ENCODE data around the gene FHDC1.
A peak's percentile ranks its signal among the peaks of the same experiment; 100 is the strongest.

Gene FHDC1

DNA sequence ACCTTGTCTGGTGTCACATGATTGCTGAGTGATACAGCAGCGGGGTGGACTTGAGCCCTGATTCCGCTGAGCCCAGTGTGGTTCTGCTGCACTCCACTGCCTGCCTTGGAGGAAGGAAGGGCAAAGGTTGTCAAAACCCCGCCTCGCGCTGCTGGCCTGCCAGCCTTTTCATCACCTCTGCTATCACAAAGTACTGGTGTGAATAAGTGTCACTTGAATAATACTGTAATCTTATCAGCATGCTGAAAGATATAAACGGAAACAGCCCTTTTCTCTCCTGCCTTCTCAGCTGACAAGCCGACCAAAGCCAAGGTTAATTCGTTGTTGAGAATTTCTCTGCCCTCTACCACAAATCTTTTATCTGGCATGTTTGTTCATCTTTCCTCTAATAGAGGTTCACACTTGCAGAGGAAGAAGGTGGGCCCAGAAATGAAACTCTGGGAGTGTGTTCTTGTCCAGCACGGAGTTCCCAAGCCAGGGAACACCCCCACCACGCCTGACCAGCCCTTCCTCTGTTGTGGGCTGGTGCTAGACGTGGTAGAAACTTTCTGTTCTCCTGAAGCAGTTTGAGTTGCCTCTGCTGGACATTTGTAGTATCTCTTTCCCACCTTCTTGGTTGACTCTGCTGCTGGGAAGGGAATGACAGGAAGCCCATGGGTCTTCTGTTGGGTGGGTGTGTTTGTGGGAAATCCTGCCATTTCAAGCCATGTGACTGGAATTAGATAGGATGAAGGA lies 21.5 kb downstream of the FHDC1 start:
- no peak for DNase-seq (ENCODE audit: low read depth)

DNA sequence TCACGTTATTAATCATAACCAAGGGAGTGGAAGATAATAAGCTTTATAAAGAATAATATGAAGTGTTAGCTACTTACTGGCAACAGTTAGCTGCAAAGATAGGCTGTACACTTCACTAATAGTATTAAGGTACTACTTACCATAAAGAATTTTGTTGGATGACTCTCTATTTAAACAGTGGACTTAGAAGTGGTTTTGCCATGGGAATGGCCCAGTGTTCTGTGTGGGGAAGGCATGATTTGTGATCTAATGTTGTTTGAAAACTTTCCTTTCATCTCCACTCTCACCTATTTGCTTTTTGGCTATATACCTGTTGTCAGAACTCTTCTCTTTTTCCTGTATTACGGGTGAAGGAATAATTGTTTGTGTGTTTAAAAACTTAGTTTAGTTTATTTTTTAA lies 23.0 kb downstream of the FHDC1 start:
- DNase-seq (ENCODE audit: low read depth): no peak

DNA sequence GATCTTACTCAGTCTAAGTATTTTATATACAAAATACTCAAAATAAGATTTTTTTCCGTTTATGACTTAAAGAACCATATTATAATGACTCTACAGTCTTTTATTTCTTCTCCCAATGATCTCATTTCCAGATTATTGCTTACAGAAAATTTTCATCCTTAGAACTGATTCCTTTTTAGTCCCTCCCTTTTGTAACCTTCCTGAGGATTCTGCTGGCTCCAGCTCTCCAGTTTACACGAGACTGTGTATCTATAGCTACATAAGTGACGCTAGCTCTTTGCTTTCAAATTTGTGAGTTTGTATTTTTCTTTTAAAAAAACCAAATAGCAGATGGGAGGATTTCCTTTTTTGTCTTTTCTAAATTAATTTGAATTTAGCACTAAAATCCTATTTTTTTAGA lies 24.0 kb downstream of the FHDC1 start:
- DNase-seq (ENCODE audit: low read depth): no peak

DNA sequence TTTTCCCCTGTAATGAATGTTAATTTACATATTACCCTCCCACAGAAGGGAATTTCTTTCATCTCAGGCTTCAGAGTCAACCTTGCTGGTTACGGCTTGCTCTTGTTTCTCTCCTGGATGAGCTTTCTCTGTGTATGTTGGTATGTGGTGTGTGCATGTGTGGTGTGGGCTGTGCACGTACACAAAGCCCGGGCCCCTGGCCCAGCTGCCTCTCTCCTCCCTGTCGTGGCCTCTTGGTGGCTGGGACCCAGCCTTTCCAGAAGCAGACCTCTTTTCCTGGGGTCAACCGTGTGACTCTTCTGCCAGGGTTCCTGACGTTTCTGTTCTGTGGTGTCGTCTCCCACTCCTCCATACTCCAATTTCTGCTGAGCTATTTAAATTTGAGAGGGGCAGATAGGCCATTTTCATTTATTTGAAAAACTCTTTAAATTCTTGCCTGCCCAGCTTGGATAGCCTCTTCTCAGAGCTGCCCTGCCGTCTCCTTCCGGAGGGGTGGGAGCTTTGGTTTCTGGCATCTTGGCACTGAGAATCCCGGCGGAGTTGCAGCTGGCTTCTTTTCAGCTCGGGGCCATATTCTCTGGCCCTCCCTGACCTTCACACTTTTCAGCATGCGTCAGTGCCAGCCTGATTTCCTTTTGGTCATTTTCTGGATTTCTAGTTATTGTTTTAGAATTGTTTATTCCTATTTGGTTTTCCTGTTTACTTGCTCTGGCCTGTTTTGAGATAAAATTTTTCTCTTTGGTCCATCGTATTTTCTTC lies 25.1 kb downstream of the FHDC1 start:
- DNase-seq (ENCODE audit: low read depth): no peak

DNA sequence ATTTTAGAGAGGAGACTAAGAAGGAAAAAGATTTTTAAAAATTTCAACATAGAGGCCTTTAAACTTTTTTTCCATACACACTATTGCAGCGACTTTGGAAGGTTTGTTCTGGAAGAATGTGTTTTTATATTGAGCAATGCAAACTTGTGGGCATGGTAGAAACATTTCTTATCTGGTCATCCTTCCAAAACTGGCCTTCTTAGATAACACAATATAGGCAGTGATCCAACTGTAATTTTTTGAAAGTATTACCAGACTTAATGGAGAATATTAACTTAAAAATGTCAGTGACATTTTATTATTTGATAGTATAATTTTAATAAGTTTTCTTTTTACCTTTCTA lies 25.6 kb downstream of the FHDC1 start:
- no peak for DNase-seq (ENCODE audit: low read depth)

DNA sequence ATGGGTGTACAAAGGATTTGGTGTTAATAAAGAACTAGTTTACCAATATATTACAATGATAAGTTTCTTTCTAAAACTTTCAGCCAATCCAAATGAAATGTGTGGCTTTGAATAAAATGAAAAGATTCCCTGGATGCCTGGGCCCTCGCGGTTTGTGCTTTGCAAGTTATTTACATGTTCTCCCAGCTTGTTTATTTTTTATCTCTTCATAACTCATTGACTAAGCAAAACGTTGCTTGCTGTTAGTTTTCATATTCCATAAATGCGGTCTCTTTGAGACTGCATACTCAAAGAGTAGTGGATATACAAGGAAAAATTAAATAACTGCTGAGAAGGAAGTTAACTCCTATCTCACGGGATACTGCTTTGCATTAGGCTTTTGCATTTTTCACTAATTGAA lies 26.0 kb downstream of the FHDC1 start:
- no peak for DNase-seq (ENCODE audit: low read depth)

DNA sequence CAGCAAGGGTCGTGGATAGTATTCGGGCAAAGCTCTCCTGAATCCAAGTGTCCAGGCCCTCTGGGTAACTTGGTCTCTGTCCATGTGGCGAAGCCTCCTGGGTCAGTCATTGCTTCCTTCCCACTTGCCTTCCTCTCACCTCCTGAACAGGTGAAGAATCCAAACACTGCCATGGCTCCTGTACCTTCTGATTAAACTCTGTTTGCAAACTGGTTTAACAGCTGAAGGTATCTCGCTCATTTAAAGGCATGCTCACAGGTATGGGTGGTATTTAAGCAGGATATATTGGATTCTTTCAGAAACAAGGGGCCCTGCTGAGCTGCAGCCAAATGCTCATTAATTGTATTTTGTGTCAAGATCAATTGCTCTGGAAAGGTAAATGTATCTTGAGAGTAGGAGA lies 28.2 kb downstream of the FHDC1 start:
- no peak for DNase-seq (ENCODE audit: low read depth)

DNA sequence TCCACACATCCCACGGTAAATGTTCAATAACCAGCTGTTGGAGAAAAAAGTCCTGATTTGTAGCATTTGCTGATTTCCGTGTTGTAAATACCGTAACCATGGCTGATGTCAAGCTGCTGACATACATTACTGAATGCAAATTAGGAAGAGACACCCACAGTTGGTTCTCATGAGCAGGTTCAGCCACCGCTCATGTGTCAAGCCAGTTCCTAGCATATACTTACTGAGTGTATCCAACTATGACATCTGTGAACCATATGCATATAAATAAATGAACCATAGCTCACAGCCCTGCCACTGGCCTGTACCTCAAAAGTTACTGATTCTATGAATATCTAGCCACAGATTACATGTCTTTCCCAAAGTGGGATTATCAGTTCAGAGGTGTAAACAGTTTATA lies 29.5 kb downstream of the FHDC1 start:
- DNase-seq (ENCODE audit: low read depth): no peak

DNA sequence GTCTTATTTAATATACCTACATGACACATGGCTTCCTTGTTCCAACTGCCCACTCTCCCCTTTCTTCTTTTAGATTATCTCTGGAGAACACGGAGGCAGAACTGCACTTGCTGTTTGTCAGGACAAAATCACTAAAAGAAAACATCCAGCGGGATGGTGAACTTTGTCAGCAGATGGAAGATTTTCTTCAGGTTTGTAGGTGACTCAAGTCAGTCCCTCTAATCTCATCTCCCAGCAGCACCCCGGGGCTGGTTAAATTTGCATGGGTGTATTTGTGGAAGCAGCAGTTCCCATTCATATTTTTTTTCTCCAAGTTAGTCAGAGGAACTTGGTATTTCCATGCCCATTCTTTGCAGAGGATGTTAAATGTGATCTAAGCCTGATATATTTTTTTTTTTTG lies 31.8 kb downstream of the FHDC1 start:
- DNase-seq (ENCODE audit: low read depth): no peak

DNA sequence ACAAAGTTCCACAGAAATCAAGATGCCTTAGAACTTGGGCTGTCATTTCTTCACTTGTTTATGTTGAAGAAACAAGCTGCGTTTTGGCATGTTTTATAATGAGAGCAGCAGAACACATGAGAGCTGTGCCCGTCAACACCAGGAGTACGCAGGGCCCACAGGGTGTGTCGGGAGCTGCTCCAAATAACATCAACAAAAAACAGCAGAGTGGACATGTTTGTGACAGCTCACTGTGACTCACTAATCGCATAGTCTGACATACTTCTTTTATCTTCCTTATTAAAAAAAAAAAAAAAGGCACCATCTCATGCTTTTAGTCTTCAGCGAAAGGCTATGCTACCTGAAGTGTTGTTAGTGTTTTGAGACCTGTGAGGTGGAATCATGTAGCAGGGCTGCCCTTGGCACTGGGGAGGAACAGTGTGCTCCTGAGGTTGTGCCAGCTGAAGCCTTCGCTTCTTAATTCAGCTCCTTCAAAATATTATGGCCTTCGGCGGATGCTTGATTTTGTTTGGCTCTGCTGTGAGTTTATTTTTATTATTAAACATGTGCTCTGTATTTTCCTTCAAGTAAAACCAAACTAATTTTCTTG lies 32.8 kb downstream of the FHDC1 start:
- no peak for DNase-seq (ENCODE audit: low read depth)

DNA sequence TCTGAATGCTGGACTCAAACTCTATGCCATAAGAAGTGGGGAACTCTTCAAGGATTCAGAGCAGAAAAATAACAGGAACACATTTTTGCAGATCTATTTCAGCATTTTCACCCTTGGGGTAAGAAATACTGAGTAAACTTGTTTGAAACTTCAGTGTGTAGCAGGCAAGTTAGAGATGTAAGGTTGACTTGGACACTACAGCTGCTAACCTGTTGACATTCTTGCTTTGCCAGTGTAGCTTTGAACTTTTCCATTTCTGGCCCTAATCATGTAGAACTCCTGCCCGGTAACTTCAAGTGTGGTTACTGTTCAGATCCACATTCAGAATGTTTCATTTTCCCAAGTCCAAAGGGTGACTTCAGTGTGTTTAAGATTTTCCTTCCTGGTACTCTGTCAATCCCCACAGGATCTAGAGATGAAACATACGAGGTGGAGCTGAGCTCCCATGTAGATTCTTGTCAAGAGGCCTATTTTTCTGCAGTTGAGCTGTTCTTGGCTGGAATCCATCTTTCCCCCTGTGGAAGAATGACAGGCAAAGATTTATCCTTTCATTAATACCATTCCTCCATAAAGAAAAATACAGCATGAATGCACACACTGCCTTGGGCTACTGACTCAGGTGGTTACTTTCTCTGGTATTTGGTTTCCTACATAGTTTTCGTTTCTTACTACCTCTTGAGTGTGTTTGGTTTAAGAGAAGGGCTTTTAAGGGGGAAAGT lies 34.1 kb downstream of the FHDC1 start:
- no peak for DNase-seq (ENCODE audit: low read depth)

DNA sequence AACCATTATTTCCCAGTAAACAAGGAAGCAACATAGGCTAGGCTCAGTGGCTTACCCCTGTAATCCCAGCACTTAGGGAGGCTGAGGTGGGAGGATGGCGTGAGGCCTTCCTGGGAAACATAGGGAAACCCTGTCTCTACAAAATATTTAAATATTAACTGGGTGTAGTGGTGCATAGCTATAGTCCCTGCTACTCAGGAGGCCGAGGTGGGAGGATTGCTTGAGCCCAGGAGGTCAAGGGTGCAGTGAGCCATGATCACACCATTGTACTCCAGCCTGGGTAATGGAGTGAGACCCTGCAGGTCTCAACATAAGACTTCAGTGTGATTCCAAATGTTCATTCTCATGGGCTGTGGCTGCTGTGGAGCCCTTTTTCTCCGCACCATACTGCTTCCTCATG lies 34.9 kb downstream of the FHDC1 start:
- DNase-seq (ENCODE audit: low read depth): no peak

DNA sequence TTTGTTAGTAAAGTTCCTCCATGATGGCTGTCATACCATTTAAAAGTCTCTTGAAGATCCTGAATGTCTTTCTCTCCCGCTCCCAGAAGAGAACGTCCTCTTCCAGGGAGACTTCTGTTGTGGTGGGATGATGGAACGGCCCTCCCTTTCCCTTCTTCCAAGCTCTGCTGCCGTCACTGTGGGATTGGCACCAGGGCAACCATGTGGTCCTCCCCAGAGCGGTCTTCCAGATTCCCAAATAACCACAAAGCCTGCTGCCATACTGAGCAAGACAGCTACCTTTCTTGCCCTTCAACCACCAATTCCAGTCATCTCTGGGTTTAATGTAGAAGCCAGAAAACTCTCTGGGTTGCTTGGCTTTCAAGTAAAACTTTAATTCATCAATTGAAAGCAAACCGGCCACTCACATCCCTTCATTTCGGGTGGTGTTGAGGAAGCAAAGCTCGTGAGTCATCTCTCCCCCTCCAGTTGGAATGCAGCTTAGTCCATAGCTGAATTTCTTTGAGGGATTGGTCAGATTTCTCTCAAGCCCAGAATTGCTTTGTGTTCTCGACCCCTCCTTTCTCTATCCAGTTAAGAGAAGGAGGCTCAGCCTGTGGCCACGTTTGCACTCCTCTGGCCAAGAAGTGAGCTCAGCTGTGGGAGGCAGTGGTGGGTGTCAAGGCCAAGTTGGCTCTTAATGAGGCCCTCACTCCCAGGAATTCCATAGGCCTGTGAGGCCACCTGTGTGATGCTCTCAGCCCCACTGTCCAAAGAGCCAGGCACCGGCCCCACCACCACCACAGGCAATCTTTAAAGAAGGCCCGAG lies 36.9 kb downstream of the FHDC1 start:
- peak; percentile 80 for DNase-seq (ENCODE audit: low read depth)

DNA sequence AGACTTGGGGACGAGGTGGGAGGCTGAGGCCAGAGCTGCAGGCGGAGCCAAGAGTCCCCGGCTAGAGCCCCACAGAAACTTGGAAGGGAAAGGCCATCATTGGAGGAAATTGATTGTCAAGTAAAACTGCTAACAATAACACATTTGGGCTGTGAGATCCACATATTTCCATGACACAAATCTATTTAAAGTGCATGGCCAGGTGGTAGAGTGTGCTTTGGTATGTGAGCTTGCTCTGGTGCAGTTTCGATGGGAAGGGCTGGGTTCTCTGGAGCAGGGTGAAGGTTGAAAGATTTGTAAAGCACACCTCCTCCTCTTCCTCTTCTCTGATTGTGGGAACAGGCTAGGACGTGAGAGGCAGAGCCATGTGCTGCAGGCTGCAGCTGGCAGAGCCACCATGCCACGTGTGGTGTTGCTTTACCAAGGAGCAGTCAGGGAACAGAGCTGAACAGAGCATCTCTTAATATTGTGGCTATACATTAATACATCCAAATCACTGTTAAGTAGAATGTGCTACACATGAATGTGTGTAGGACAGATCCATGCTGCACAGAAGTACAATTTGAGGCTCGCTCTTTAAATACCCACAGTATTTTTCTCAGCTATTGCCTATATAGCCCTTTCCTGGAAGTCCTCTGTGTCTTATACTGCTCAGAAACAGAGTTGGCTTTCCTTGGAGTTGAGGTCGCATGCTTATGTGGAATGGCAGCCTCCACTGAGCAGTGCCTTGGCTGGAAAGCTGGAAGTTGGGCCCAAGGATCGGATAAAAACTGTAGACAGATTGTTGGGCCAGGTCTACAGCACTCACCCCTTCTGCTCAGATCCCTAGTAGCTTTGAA lies 37.7 kb downstream of the FHDC1 start:
- DNase-seq (ENCODE audit: low read depth): no peak

DNA sequence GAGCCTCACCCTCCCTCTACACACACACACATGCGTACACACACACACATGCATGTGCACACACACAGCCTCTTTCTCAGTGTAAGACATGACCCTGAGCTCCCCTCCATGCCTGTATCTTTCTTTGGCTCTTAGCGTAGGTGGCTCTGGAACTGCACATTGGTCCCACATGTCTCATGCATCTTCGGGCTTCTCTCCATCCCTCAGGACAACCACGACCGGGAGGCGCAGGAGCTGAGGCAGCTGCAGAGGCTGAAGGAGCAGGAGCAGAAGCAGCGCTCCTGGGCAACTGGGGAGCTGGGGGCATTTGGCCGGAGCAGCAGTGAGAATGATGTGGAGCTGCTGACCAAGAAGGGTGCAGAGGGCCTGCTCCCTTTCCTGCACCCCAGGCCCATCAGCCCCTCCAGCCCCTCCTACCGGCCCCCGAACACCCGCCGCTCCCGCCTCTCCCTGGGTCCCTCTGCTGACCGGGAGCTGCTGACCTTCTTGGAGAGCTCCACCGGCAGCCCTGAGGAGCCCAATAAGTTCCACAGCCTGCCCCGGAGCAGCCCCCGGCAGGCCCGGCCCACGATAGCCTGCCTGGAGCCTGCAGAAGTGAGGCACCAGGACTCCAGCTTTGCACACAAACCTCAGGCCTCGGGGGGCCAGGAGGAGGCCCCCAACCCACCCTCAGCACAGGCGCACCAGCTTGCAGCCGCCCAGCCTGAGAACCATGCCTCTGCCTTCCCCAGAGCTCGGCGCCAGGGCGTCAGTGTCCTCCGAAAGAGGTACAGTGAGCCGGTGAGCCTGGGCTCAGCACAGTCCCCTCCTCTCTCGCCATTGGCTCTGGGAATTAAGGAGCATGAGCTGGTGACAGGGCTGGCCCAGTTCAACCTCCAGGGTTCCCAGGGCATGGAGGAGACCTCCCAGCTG lies 38.6 kb downstream of the FHDC1 start:
- no peak for DNase-seq (ENCODE audit: low read depth)

DNA sequence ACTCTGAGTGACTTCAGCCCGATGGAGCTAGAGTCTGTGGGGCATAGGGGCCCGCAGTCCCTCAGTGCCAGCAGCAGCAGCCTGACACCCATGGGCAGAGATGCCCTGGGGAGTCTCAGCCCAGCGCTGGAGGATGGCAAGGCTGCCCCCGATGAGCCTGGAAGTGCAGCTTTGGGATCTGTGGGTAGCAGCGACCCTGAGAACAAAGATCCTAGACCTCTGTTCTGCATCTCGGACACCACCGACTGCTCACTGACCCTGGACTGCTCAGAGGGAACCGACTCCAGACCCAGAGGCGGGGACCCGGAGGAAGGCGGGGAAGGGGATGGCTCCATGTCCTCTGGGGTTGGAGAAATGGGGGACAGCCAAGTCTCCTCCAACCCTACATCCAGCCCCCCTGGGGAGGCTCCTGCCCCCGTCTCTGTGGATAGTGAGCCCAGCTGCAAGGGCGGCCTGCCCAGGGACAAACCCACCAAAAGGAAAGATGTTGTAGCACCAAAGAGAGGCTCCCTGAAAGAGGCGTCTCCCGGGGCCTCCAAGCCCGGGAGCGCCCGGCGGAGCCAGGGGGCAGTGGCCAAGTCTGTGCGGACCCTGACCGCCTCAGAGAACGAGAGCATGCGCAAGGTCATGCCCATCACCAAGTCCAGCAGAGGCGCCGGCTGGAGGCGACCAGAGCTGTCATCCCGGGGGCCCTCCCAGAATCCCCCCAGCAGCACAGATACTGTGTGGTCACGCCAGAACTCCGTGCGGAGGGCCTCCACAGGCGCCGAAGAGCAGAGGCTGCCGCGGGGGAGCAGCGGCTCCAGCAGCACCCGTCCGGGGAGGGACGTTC lies 39.5 kb downstream of the FHDC1 start:
- no peak for DNase-seq (ENCODE audit: low read depth)

DNA sequence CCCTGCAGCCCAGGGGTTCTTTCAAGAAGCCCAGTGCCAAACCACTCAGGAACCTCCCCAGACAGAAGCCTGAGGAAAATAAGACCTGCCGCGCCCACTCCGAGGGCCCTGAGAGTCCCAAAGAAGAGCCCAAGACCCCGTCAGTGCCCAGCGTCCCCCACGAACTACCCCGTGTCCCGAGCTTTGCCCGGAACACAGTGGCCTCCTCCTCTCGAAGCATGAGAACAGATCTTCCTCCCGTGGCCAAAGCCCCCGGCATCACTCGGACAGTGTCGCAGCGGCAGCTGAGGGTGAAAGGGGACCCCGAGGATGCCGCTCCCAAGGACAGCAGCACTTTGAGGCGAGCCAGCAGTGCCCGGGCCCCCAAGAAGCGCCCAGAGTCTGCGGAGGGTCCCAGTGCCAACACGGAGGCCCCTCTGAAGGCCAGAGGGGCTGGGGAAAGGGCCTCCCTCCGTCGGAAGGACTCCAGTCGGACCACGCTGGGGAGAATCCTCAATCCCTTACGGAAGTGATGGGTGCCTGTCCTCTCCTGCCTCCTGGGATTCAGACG lies 40.2 kb downstream of the FHDC1 start:
- no peak for DNase-seq (ENCODE audit: low read depth)

DNA sequence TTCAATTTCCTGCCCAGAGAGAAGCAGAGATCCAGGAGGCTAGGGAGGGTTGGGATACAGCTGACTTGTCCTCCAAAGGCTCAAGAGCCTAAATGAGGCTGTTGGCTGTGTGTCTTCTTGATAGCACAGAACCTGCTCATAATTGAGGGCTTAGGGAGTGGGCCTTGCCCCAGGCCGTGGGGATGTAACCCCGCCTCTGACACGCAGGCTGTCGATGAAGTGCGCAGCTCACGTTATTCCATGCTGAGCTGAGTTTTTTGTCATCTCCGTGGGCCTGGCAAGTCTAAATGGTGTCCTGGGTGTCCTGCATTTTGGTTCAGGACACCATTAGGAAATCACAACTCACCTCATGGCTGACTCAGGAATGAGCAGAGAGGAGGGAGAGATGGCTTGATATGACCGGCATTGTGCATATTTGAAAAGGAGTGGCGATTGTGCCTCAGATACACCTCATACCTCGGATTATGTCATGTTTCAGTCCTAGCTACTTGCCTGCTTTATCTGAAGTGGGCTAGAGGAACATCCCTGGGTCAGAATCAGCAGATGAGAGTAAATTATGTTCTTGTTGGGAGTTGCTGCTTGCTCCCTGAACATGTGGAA lies 43.7 kb downstream of the FHDC1 start:
- DNase-seq (ENCODE audit: low read depth): no peak
